Neural cell (in vitro differentiated cells): ENCODE results near the gene ZBP1. TPM values are rescaled to one million over a fixed set of nuclear protein-coding genes. Genes with fewer than 3 reads are reported as not detected.

Experiments
- H2AFZ ChIP-seq: fragments of 200-600, 300-800 bp; sonication (generic), shearing (Covaris generic); 2 replicates; pipeline ENCODE4 v1.6.0; 2014; ENCODE audit warnings: low read depth, mild to moderate bottlenecking, antibody characterized with exemption, low read length, moderate library complexity
- H3F3A ChIP-seq: fragments of 200-600 bp; shearing (Covaris generic); 2 replicates; pipeline ENCODE4 v1.6.1; 2016; ENCODE audit warnings: mild to moderate bottlenecking, moderate library complexity, mixed read lengths, antibody characterized with exemption, low read length; ENCODE audit not compliant: insufficient read depth, poor library complexity, severe bottlenecking
- H3K27ac ChIP-seq: fragments of 200-600, 300-800 bp; sonication (generic), shearing (Covaris generic); 2 replicates; pipeline ENCODE4 v1.5.1; 2014; ENCODE audit warnings: mild to moderate bottlenecking, low read length, moderate library complexity
- H3K27me3 ChIP-seq: fragments of 300-800, 200-600 bp; sonication (generic), shearing (Covaris generic); 2 replicates; pipeline ENCODE4 v1.6.0; 2014; ENCODE audit warnings: mild to moderate bottlenecking, low read depth, low read length, moderate library complexity; ENCODE audit not compliant: insufficient read depth
- H3K36me3 ChIP-seq: fragments of 300-800, 200-600 bp; sonication (generic), shearing (Covaris generic); 2 replicates; pipeline ENCODE4 v1.5.1; 2014; ENCODE audit warnings: mild to moderate bottlenecking, antibody characterized with exemption, low read length, moderate library complexity; ENCODE audit not compliant: insufficient read depth
- H3K4me2 ChIP-seq: fragments of 300-800, 200-600 bp; sonication (generic), shearing (Covaris generic); 2 replicates; pipeline ENCODE4 v1.6.0; 2014; ENCODE audit warnings: mild to moderate bottlenecking, low read length
- H3K4me3 ChIP-seq: fragments of 300-800, 200-600 bp; sonication (generic), shearing (Covaris generic); 2 replicates; pipeline ENCODE4 v1.5.1; 2014; ENCODE audit warnings: mild to moderate bottlenecking, low read length, moderate library complexity
- H3K79me2 ChIP-seq: fragments of 200-600 bp; shearing (Covaris generic); replicated peaks from 2 replicates; pipeline ENCODE4 v1.6.0; 2014; ENCODE audit warnings: mild to moderate bottlenecking, low read length, moderate library complexity; ENCODE audit not compliant: insufficient read depth
- H3K9ac ChIP-seq: fragments of 300-800, 200-600 bp; sonication (generic), shearing (Covaris generic); 2 replicates; pipeline ENCODE4 v1.6.1; 2016; ENCODE audit warnings: mild to moderate bottlenecking, low read length, mixed read lengths
- H3K9me2 ChIP-seq: fragments of 200-600 bp; shearing (Covaris generic); 2 replicates; pipeline ENCODE4 v1.6.1; 2016; ENCODE audit warnings: mild to moderate bottlenecking, low read length, mixed read lengths; ENCODE audit not compliant: insufficient read depth
- H3K9me3 ChIP-seq: fragments of 200-600, 300-800 bp; sonication (generic), shearing (Covaris generic); 2 replicates; pipeline ENCODE4 v1.6.1; 2016; ENCODE audit warnings: mild to moderate bottlenecking, mixed run types, low read length, moderate library complexity, mixed read lengths
- H4K20me1 ChIP-seq: fragments of 200-600 bp; shearing (Covaris generic); 2 replicates; pipeline ENCODE4 v1.6.1; 2016; ENCODE audit warnings: mild to moderate bottlenecking, mixed run types; ENCODE audit not compliant: insufficient read depth
- EP300 ChIP-seq: fragments of 450-650 bp; conservative IDR thresholded peaks from 2 replicates; pipeline ENCODE4 v1.6.1; 2014; ENCODE audit warnings: antibody characterized with exemption, mild to moderate bottlenecking, moderate library complexity; ENCODE audit not compliant: poor library complexity, severe bottlenecking
- EZH2 ChIP-seq: fragments of 200-600, 300-800 bp; shearing (Covaris generic), sonication (generic); IDR thresholded peaks from 2 replicates; pipeline ENCODE4 v1.6.1; 2014; ENCODE audit warnings: antibody characterized with exemption, low read length, borderline replicate concordance, mild to moderate bottlenecking; ENCODE audit not compliant: insufficient read depth, poor library complexity, severe bottlenecking
- MXI1 ChIP-seq: fragments of 450-650 bp; conservative IDR thresholded peaks from 2 replicates; pipeline ENCODE4 v1.6.1; 2014; ENCODE audit warnings: antibody characterized with exemption, mild to moderate bottlenecking; ENCODE audit not compliant: poor library complexity, severe bottlenecking
- POLR2AphosphoS5 ChIP-seq: IDR thresholded peaks from 2 replicates; pipeline ENCODE4 v1.6.1; 2012
- RAD21 ChIP-seq: fragments of 450-650 bp; conservative IDR thresholded peaks from 2 replicates; pipeline ENCODE4 v1.6.1; 2014; ENCODE audit warnings: antibody characterized with exemption, mild to moderate bottlenecking, moderate library complexity
- SMC3 ChIP-seq: fragments of 450-650 bp; conservative IDR thresholded peaks from 2 replicates; pipeline ENCODE4 v1.6.1; 2014; ENCODE audit warnings: antibody characterized with exemption, mild to moderate bottlenecking, moderate library complexity; ENCODE audit not compliant: poor library complexity
- TAF1 ChIP-seq: IDR thresholded peaks from 2 replicates; pipeline ENCODE4 v1.6.1; 2012; ENCODE audit warnings: low read depth
- polyA plus RNA-seq: library from polyadenylated mRNA; depleted of rRNA; stranded (reverse); fragments of >200 nt; gene quantifications from 2 replicates; pipeline ENCODE4 v1.2.3, GENCODE V29; 2014
- TF ChIP-seq, protein P1 (sequence below): fragments of 450-650 bp; IDR thresholded peaks from 2 replicates; pipeline ENCODE4 v1.5.1; 2014; ENCODE audit warnings: antibody characterized with exemption, mild to moderate bottlenecking, moderate library complexity; ENCODE audit not compliant: poor library complexity, severe bottlenecking
- TF ChIP-seq, protein P2 (sequence below): IDR thresholded peaks from 2 replicates; pipeline ENCODE4 v1.6.1; 2012; ENCODE audit warnings: borderline replicate concordance

The ZBP1 gene
- polyA plus RNA-seq, 1 donor from 2014 or later: not detected

DNA sequence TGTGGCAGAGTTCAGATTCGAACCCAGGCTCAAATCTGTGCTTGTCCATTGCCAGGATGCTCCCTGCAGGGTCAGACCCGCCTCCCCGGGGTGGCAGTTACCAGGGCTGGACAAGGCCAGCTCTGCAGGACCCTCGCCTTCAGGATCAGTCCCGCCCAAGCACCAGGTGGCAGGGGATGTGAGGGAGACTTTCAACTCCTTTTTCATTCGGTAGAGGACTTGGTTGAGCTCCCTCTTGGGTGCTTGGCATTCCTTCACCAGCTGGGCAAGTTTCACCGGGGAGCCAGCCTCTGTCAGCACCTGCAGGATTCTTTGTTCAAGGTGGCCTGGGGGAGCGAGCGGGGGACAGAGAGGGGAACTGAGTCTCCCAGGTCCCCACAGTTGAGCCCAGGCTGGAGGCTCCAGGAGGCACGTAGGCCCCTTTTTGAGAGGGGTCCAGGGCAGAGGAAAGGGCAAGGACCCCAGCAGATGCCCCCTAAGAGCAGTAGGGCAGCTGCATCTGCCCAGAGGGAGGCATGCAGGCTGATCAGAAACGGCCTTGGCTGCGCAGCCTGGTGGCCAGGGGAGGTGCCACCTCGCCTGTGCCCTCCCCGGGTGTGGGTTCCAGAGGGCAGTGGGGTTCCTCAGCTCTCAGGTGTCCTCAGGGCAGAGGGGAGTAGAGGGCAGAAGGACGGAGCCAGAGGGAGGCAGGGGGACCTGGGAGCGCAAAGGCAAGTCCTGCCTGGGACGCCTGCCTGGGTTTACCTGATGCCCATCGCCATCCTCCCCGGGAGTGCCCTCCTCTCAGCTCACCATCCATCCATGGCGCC lies 3.9 kb downstream of the ZBP1 start:
- H3F3A ChIP-seq: no peaks in the 10 kb centered on the region
- H3K9me2 ChIP-seq: no peaks in the 10 kb centered on the region
- no peaks in the 10 kb centered on the region for H3K27me3 ChIP-seq
- H3K9ac ChIP-seq: no peak overlapping the region
- no peak overlapping the region for H3K4me3 ChIP-seq
- no peak overlapping the region for H3K4me2 ChIP-seq
- no peaks in the 10 kb centered on the region for H3K79me2 ChIP-seq
- no peaks in the 10 kb centered on the region for H4K20me1 ChIP-seq
- no peak overlapping the region for H2AFZ ChIP-seq
- no peaks in the 10 kb centered on the region for H3K9me3 ChIP-seq
- H3K27ac ChIP-seq: no peak overlapping the region
- H3K36me3 ChIP-seq: no peaks in the 10 kb centered on the region
- TF ChIP-seq EZH2 (no peak), POLR2AphosphoS5 (no peak), RAD21 (no peak), EP300 (no peak), TAF1 (no peak), SMC3 (no peak), MXI1 (no peak)
- TF ChIP-seq, protein P1, sequence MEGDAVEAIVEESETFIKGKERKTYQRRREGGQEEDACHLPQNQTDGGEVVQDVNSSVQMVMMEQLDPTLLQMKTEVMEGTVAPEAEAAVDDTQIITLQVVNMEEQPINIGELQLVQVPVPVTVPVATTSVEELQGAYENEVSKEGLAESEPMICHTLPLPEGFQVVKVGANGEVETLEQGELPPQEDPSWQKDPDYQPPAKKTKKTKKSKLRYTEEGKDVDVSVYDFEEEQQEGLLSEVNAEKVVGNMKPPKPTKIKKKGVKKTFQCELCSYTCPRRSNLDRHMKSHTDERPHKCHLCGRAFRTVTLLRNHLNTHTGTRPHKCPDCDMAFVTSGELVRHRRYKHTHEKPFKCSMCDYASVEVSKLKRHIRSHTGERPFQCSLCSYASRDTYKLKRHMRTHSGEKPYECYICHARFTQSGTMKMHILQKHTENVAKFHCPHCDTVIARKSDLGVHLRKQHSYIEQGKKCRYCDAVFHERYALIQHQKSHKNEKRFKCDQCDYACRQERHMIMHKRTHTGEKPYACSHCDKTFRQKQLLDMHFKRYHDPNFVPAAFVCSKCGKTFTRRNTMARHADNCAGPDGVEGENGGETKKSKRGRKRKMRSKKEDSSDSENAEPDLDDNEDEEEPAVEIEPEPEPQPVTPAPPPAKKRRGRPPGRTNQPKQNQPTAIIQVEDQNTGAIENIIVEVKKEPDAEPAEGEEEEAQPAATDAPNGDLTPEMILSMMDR: no peak
- TF ChIP-seq, protein P2, sequence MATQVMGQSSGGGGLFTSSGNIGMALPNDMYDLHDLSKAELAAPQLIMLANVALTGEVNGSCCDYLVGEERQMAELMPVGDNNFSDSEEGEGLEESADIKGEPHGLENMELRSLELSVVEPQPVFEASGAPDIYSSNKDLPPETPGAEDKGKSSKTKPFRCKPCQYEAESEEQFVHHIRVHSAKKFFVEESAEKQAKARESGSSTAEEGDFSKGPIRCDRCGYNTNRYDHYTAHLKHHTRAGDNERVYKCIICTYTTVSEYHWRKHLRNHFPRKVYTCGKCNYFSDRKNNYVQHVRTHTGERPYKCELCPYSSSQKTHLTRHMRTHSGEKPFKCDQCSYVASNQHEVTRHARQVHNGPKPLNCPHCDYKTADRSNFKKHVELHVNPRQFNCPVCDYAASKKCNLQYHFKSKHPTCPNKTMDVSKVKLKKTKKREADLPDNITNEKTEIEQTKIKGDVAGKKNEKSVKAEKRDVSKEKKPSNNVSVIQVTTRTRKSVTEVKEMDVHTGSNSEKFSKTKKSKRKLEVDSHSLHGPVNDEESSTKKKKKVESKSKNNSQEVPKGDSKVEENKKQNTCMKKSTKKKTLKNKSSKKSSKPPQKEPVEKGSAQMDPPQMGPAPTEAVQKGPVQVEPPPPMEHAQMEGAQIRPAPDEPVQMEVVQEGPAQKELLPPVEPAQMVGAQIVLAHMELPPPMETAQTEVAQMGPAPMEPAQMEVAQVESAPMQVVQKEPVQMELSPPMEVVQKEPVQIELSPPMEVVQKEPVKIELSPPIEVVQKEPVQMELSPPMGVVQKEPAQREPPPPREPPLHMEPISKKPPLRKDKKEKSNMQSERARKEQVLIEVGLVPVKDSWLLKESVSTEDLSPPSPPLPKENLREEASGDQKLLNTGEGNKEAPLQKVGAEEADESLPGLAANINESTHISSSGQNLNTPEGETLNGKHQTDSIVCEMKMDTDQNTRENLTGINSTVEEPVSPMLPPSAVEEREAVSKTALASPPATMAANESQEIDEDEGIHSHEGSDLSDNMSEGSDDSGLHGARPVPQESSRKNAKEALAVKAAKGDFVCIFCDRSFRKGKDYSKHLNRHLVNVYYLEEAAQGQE: no peak

DNA sequence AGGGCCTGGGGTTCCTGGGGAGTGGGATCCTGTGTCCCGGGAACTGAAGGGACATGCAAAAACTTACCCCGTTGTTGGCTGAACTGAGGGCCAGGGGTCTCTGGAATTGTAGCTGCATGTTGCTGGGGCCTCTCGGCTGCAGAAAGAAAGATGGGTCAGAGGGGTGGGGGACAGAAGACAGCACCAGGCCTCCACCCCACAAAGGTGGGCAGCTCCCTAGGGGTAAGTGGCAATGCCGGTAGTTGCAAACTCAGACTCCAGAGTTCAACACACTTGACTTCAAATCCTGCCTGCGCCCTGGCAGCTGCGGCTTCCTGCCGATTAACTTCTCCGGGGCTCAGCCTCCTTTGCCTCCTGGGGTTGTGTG lies 4.8 kb downstream of the ZBP1 start:
- Histone ChIP-seq H3K27ac (no peak overlapping the region), H3K9me2 (no peaks in the 10 kb centered on the region)

More for the DNA sequence above, 4.8 kb downstream of the ZBP1 start:
- Histone ChIP-seq H3K36me3 (no peaks in the 10 kb centered on the region), H4K20me1 (no peaks in the 10 kb centered on the region), H3K27me3 (no peaks in the 10 kb centered on the region), H3K4me3 (no peak overlapping the region), H3K4me2 (no peak overlapping the region), H2AFZ (no peak overlapping the region), H3K79me2 (no peaks in the 10 kb centered on the region), H3K9ac (no peak overlapping the region), H3K9me3 (no peaks in the 10 kb centered on the region), H3F3A (no peaks in the 10 kb centered on the region)
- TF ChIP-seq EP300: no peak
- no peak for TF ChIP-seq EZH2
- TF ChIP-seq MXI1: no peak
- no peak for TF ChIP-seq POLR2AphosphoS5
- TF ChIP-seq SMC3: no peak
- no peak for TF ChIP-seq TAF1
- TF ChIP-seq, protein P1: no peak
- no peak for TF ChIP-seq RAD21
- TF ChIP-seq, protein P2: no peak
